Endothelial cell (in vitro differentiated cells): ENCODE data around the gene ARPC5L. TPM values are rescaled to one million over a fixed set of nuclear protein-coding genes. Genes with fewer than 3 reads are reported as not detected.

Experiments used
- DNase-seq: peaks from one replicate; pipeline ENCODE4 v3.0.0; 2021; ENCODE audit warnings: low spot score
- H3K27ac Mint-ChIP-seq: one replicate; pipeline ENCODE4 v1.8.0; 2021; ENCODE audit warnings: mixed read lengths, inconsistent platforms; ENCODE audit not compliant: unreplicated experiment
- H3K27me3 Mint-ChIP-seq: one replicate; pipeline ENCODE4 v1.8.0; 2021; ENCODE audit warnings: mild to moderate bottlenecking, moderate library complexity, mixed read lengths, inconsistent platforms; ENCODE audit not compliant: unreplicated experiment
- H3K36me3 Mint-ChIP-seq: one replicate; pipeline ENCODE4 v1.8.0; 2021; ENCODE audit warnings: mild to moderate bottlenecking, low read depth, mixed read lengths, inconsistent platforms; ENCODE audit not compliant: unreplicated experiment
- H3K4me1 Mint-ChIP-seq: one replicate; pipeline ENCODE4 v1.8.0; 2021; ENCODE audit warnings: mild to moderate bottlenecking, mixed read lengths, inconsistent platforms; ENCODE audit not compliant: unreplicated experiment
- H3K4me3 Mint-ChIP-seq: one replicate; pipeline ENCODE4 v1.8.0; 2021; ENCODE audit warnings: mild to moderate bottlenecking, mixed read lengths, inconsistent platforms; ENCODE audit not compliant: unreplicated experiment
- H3K9me3 Mint-ChIP-seq: one replicate; pipeline ENCODE4 v1.8.0; 2021; ENCODE audit warnings: mixed read lengths, inconsistent platforms; ENCODE audit not compliant: unreplicated experiment
- total RNA-seq: library from RNA; stranded (reverse); fragmentation: NEBNext Ultra II Directional; extraction: Animal tissue kit (Norgen Biotek cat#: 25700); gene quantifications from one replicate; pipeline ENCODE4 v1.2.1, GENCODE V29; 2021; ENCODE audit not compliant: unreplicated experiment
- TF ChIP-seq, protein P1 (sequence below): fragments of 200-600 bp; sonication (generic); IDR thresholded peaks from one replicate; pipeline ENCODE4 v1.5.0; 2021; ENCODE audit warnings: antibody characterized with exemption; ENCODE audit not compliant: unreplicated experiment

ARPC5L gene
- total RNA-seq, 1 donor from 2014 or later = 67.0 TPM

- no peak overlapping the region for H3K27ac Mint-ChIP-seq
Measured at GRCh38 chr9:124886461-124886860, 24.5 kb downstream of the ARPC5L start.

DNA sequence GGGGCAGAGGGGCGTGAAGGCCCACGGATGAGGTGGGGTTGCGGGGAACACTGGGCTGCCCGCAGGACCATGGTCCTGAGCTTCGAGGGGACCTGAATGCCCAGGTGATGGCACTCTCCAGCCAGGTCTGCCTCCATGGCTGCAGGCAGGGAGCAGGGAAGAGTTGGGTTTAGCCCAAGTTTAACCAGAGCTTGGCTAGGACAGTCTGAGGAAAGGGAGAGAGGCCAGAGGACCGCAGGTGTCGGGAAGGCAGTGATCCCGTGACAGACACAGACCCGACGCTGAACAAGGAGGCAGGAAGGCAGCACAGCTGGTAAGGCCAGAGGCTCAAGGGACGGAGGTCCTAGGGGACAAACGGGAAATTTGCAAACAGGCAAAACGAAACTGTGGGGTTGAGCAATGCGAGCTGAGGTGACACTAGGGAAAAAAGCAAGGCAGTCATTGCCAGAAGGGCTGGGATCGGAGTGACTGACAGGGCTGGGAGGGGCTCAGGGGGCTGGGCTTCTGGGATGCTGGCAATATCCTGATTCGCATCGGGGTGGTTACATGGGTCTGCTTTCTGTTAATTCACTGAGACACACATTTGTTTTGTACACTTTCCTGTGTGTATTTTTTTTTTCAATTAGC lies 25.0 kb downstream of the ARPC5L start:
- Mint-ChIP-seq H3K9me3 (no peaks in the 10 kb centered on the region), H3K4me1 (peaks cover 6% of the 10 kb centered on the region), H3K36me3 (peaks cover 44% of the 10 kb centered on the region), H3K27ac (no peak overlapping the region), H3K4me3 (peak overlapping the region; percentile 4), H3K27me3 (peaks cover 12% of the 10 kb centered on the region)
- TF ChIP-seq, protein P1, sequence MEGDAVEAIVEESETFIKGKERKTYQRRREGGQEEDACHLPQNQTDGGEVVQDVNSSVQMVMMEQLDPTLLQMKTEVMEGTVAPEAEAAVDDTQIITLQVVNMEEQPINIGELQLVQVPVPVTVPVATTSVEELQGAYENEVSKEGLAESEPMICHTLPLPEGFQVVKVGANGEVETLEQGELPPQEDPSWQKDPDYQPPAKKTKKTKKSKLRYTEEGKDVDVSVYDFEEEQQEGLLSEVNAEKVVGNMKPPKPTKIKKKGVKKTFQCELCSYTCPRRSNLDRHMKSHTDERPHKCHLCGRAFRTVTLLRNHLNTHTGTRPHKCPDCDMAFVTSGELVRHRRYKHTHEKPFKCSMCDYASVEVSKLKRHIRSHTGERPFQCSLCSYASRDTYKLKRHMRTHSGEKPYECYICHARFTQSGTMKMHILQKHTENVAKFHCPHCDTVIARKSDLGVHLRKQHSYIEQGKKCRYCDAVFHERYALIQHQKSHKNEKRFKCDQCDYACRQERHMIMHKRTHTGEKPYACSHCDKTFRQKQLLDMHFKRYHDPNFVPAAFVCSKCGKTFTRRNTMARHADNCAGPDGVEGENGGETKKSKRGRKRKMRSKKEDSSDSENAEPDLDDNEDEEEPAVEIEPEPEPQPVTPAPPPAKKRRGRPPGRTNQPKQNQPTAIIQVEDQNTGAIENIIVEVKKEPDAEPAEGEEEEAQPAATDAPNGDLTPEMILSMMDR = no peak
- no peak for DNase-seq

More at GRCh38 chr9:124886461-124886860, 24.5 kb downstream of the ARPC5L start:
- TF ChIP-seq, protein P1 = no peak
- no peak overlapping the region for H3K4me3 Mint-ChIP-seq
- DNase-seq = no peak
- peaks cover 47% of the 10 kb centered on the region for H3K36me3 Mint-ChIP-seq
- peaks cover 6% of the 10 kb centered on the region for H3K4me1 Mint-ChIP-seq
- H3K27me3 Mint-ChIP-seq = peaks cover 12% of the 10 kb centered on the region
- no peaks in the 10 kb centered on the region for H3K9me3 Mint-ChIP-seq

DNA sequence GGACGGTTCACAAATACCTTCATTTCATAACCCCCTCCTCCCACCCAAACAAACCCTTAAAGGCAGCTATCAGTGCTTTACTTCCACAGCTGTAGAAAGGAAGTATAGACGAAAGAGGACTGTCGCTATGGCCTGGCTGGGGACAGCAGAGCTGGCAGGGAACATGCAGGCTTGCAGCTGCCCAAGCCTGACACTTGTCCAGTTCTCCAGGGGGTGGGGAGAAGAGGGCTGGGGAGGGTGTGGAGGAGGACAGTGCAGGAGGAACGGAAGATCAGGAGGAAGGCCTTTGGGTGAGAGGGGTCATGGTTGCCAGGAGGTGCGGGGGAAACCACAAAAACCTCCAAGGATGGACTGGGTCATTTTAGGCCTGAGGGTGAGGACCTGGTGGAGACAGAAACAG lies 25.9 kb downstream of the ARPC5L start:
- H3K27ac Mint-ChIP-seq = no peak overlapping the region
- peaks cover 11% of the 10 kb centered on the region for H3K27me3 Mint-ChIP-seq
- TF ChIP-seq, protein P1 = no peak
- H3K36me3 Mint-ChIP-seq = peaks cover 44% of the 10 kb centered on the region
- no peak for DNase-seq
- no peaks in the 10 kb centered on the region for H3K9me3 Mint-ChIP-seq
- no peak overlapping the region for H3K4me3 Mint-ChIP-seq
- peaks cover 6% of the 10 kb centered on the region for H3K4me1 Mint-ChIP-seq

- no peak overlapping the region for H3K27ac Mint-ChIP-seq
- H3K36me3 Mint-ChIP-seq = peaks cover 47% of the 10 kb centered on the region
- H3K4me3 Mint-ChIP-seq = no peak overlapping the region
- H3K9me3 Mint-ChIP-seq = no peaks in the 10 kb centered on the region
- H3K27me3 Mint-ChIP-seq = peaks cover 11% of the 10 kb centered on the region
- H3K4me1 Mint-ChIP-seq = peaks cover 6% of the 10 kb centered on the region
- TF ChIP-seq, protein P1 = no peak
- no peak for DNase-seq
Measured at GRCh38 chr9:124889006-124889405, 27.1 kb downstream of the ARPC5L start.

DNA sequence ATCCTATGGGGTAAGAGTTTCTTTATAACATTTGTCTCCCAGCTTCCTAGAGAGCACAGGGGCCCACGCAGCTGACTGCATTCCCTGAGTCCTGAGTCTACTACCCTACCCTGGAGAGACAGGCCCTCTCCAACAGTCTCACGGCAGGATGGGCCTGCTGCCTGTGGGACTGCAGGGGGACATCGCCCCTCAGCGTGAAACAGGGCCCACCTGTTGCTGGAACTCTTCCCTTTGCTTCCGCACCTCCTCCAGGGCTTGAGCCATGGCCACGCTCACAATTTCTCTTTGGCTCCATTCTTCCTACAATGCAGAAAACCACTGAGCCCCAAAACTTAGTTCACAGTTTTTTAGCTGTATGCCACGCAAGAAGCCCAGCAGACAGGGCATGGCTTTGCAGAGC lies 28.2 kb downstream of the ARPC5L start:
- H3K36me3 Mint-ChIP-seq = peaks cover 50% of the 10 kb centered on the region

More for the DNA sequence above, 28.2 kb downstream of the ARPC5L start:
- no peak for DNase-seq
- H3K4me3 Mint-ChIP-seq = no peak overlapping the region
- TF ChIP-seq, protein P1 = no peak
- no peak overlapping the region for H3K27ac Mint-ChIP-seq
- H3K4me1 Mint-ChIP-seq = no peaks in the 10 kb centered on the region
- no peaks in the 10 kb centered on the region for H3K9me3 Mint-ChIP-seq
- H3K27me3 Mint-ChIP-seq = peaks cover 10% of the 10 kb centered on the region
